Measurements from ENCODE around the gene TBC1D10B.

TBC1D10B gene

GRCh38 chr16:30377050-30377811, 6.9 kb upstream of the TBC1D10B start:
- no peak for DNase-seq (ENCODE audit: low read depth, low spot score)

GRCh38 chr16:30376461-30376902, 6.2 kb upstream of the TBC1D10B start:
- H3K27ac ChIP-seq: no peak overlapping the region
- no peak for DNase-seq (ENCODE audit: low read depth, low spot score)

More at GRCh38 chr16:30377050-30377811, 6.9 kb upstream of the TBC1D10B start:
- H3K27ac ChIP-seq: peak overlapping the region; percentile 97

- no peak for DNase-seq (ENCODE audit: low read depth, low spot score)
- no peak overlapping the region for H3K27ac ChIP-seq
Observed at GRCh38 chr16:30375864-30376263, 5.6 kb upstream of the TBC1D10B start.

- DNase-seq (ENCODE audit: low read depth, low spot score): no peak
- no peak within 1 kb of the TSS for H3K27ac ChIP-seq
Observed at GRCh38 chr16:30374538-30374937, 4.2 kb upstream of the TBC1D10B start, which contains the start of gene MYL11. Gene MYL11 (plus strand): TSS chr16:30374802. CDS start chr16:30374858, 56 bp downstream.

GRCh38 chr16:30372725-30373124, 2.4 kb upstream of the TBC1D10B start:
- no peak for DNase-seq (ENCODE audit: low read depth, low spot score)
- H3K27ac ChIP-seq: no peak overlapping the region

- DNase-seq (ENCODE audit: low read depth, low spot score): no peak
- no peak overlapping the region for H3K27ac ChIP-seq
Observed at GRCh38 chr16:30372038-30372712, 1.9 kb upstream of the TBC1D10B start.

GRCh38 chr16:30371248-30371816, 1.0 kb upstream of the TBC1D10B start:
- no peak for DNase-seq (ENCODE audit: low read depth, low spot score)
- H3K27ac ChIP-seq: peak overlapping the region; percentile 24

- DNase-seq (ENCODE audit: low read depth, low spot score): no peak
- H3K27ac ChIP-seq: peak overlapping the region; percentile 57
Observed at GRCh38 chr16:30369938-30370455, 297 bp downstream of the TBC1D10B start.

- DNase-seq (ENCODE audit: low read depth, low spot score): no peak
- H3K27ac ChIP-seq: peak overlapping the region; percentile 57
Observed at GRCh38 chr16:30369091-30369937, 980 bp downstream of the TBC1D10B start.

- no peak for DNase-seq (ENCODE audit: low read depth, low spot score)
- H3K27ac ChIP-seq: peak overlapping the region; percentile 57
Observed at GRCh38 chr16:30368792-30369090, 1.6 kb downstream of the TBC1D10B start.

GRCh38 chr16:30368122-30368791, 2.0 kb downstream of the TBC1D10B start:
- DNase-seq (ENCODE audit: low read depth, low spot score): no peak
- H3K27ac ChIP-seq: peak overlapping the region; percentile 57

- peak overlapping the region; percentile 57 for H3K27ac ChIP-seq
- DNase-seq (ENCODE audit: low read depth, low spot score): no peak
Observed at GRCh38 chr16:30367349-30368009, 2.8 kb downstream of the TBC1D10B start.

GRCh38 chr16:30366511-30366910, 3.8 kb downstream of the TBC1D10B start:
- peak overlapping the region; percentile 57 for H3K27ac ChIP-seq
- DNase-seq (ENCODE audit: low read depth, low spot score): peak; percentile 27

GRCh38 chr16:30365200-30365599, 5.1 kb downstream of the TBC1D10B start:
- no peak for DNase-seq (ENCODE audit: low read depth, low spot score)
- H3K27ac ChIP-seq: no peak overlapping the region

- DNase-seq (ENCODE audit: low read depth, low spot score): no peak
- no peak overlapping the region for H3K27ac ChIP-seq
Observed at GRCh38 chr16:30361180-30361579, 9.1 kb downstream of the TBC1D10B start.

GRCh38 chr16:30359871-30360170, 10.5 kb downstream of the TBC1D10B start:
- H3K27ac ChIP-seq: no peak overlapping the region
- DNase-seq (ENCODE audit: low read depth, low spot score): no peak

- no peak overlapping the region for H3K27ac ChIP-seq
Observed at GRCh38 chr16:30358990-30359870, 11.1 kb downstream of the TBC1D10B start.

GRCh38 chr16:30358577-30358936, 11.7 kb downstream of the TBC1D10B start:
- no peak overlapping the region for H3K27ac ChIP-seq
- DNase-seq (ENCODE audit: low read depth, low spot score): no peak

More at GRCh38 chr16:30358990-30359870, 11.1 kb downstream of the TBC1D10B start:
- DNase-seq (ENCODE audit: low read depth, low spot score): no peak
